Osteocyte (in vitro differentiated cells): ENCODE measurements around the gene SLC35E2B. TPM values are rescaled to one million over a fixed set of nuclear protein-coding genes. Genes with fewer than 3 reads are reported as not detected.
"Not testable (repeated sequence)": the region's sequence is repeated elsewhere in the genome, so short reads cannot be mapped to it uniquely, and the experiment has no call there.

Experiments used
- DNase-seq: peaks from one replicate; pipeline ENCODE4 v3.0.0; 2021; ENCODE audit warnings: mixed read lengths; ENCODE audit not compliant: unreplicated experiment; ENCODE audit errors: extremely low spot score
- H3K27ac Mint-ChIP-seq: one replicate; pipeline ENCODE4 v1.8.0; 2021; ENCODE audit warnings: mild to moderate bottlenecking, mixed read lengths; ENCODE audit not compliant: unreplicated experiment
- H3K27me3 Mint-ChIP-seq: one replicate; pipeline ENCODE4 v1.8.0; 2021; ENCODE audit warnings: mixed read lengths; ENCODE audit not compliant: unreplicated experiment
- H3K36me3 Mint-ChIP-seq: one replicate; pipeline ENCODE4 v1.8.0; 2021; ENCODE audit warnings: mixed read lengths; ENCODE audit not compliant: unreplicated experiment
- H3K4me1 Mint-ChIP-seq: one replicate; pipeline ENCODE4 v1.8.0; 2021; ENCODE audit warnings: mixed read lengths; ENCODE audit not compliant: unreplicated experiment
- H3K4me3 Mint-ChIP-seq: one replicate; pipeline ENCODE4 v1.8.0; 2021; ENCODE audit warnings: mild to moderate bottlenecking, moderate library complexity, mixed read lengths; ENCODE audit not compliant: unreplicated experiment
- H3K9me3 Mint-ChIP-seq: one replicate; pipeline ENCODE4 v1.8.0; 2021; ENCODE audit warnings: mixed read lengths; ENCODE audit not compliant: unreplicated experiment
- long read RNA-seq: library from polyadenylated mRNA; unstranded; transcript quantifications from one replicate; pipeline ENCODE4 v2.0.0, GENCODE V29; 2021
- total RNA-seq: library from RNA; stranded (reverse); gene quantifications from 2 replicates; pipeline ENCODE4 v1.2.1, GENCODE V29; 2021
- TF ChIP-seq, protein P1 (sequence below): fragments of 200-600 bp; sonication (generic); IDR thresholded peaks from 2 replicates; pipeline ENCODE4 v1.5.0; 2021; ENCODE audit warnings: antibody characterized with exemption, mild to moderate bottlenecking, moderate library complexity

Gene SLC35E2B
- total RNA-seq: 84.9 and 85.2 TPM in 2 replicates
- long read RNA-seq, full-length matches to known transcripts: 2 of 52 reads
- long read RNA-seq, partial matches to known transcripts: 0 of 52 reads
- long read RNA-seq, other reads (novel, unspliced or antisense): 50 of 52 reads

DNA sequence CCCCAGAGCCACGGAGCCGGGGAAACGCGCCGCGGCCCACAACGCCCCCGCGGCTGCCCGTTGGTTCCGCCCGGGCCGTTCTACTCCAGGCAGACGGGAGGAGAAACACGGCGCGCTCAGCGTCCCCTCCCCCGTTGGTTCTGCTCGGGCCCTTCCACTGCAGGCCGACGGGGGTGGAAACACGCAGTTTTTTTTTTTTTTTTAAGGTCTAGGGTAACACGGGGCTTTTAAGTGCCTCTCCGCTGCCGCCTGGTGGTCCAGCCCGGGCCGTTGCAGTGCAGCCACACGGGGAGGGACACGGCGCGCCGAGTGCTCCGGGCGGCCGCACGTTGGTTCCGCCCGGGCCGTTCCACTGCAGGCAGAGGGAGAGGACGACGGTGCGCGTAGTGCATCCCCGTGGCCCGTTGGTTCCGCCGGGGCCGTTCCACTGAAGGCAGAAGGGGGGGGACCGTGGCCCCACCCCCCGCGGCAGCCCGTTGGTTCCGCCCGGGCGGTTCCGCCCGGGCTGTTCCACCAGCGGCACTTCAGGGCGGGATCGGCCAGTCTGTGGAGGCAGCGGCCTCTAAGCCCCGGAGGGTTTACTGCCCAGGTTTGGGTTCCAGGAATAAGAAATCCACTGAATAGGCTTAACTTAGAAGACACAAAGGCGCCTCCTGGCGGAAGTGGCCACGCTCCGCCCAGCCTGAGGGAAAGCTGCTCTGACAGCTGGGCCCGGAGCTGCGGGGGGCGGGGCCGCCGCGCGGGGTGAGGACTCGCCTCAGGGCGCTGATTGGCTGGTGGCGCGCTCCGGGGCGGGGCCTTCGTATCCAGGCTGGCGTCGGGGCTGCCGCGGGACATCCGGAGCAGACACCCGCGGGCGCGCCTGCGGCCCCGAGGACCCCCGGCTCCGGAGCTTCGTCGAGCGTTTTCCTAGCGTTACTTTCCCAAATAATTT is at the start of gene SLC35E2B:
Gene SLC35E2B (minus strand): TSS at position 82 of the 934 bp plus-strand sequence. CDS start 16,096 bp downstream, outside the sequence.
- peak; percentile 97 for DNase-seq
- H3K4me1 Mint-ChIP-seq, H3K27me3 Mint-ChIP-seq, H3K36me3 Mint-ChIP-seq, H3K9me3 Mint-ChIP-seq: not testable (repeated sequence)
- H3K4me3 Mint-ChIP-seq: peak within 1 kb of the TSS; percentile 69
- H3K27ac Mint-ChIP-seq: peak within 1 kb of the TSS; percentile 83

DNA sequence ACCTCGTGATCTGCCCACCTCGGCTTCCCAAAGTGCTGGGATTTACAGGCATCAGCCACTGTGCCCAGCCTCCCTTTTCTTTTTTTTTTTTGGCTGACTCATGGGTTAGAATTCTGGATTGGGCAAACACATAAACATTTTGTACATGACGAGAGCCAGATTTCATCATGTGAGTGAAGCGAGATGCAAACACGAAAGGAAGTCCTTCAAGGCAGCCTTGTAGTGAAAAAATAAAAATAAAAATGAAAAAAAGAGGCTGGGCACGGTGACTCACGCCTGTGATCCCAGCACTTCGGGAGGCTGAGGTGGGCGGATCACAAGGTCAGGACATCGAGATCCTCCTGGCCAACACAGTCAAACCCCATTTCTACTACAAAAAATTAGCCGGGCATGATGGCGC is 48.4 kb upstream of the SLC35E2B start:
- H3K27ac Mint-ChIP-seq: peak overlapping the region; percentile 89
- peak; percentile 57 for DNase-seq

DNA sequence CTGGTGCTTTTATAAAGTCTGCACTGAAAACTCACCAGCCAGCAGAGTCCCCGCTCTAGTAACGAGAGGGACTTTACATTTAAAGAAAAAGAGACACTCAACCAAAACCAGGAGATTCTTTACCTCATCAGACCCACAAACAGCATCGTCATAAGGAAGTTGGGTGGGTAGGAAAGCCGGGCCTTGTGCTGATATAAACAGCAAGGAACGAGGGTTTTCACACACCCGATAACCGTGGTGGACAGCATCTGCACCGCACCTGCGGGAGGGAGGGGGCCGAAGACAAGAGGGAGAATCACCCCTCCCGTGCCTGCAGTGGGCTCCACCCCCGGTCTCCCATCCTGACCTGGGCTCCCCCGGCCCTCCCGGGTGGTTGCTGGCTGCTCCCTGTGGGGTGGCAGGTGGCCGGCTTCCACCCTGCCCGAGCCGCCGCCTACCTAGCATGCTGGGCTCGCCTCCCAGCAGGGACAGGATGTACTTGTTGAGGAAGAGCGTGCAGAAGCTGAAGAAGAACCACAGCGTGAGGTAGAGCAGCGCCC is 46.3 kb upstream of the SLC35E2B start:
- H3K27ac Mint-ChIP-seq, H3K9me3 Mint-ChIP-seq, H3K27me3 Mint-ChIP-seq, H3K4me1 Mint-ChIP-seq, DNase-seq, H3K4me3 Mint-ChIP-seq, H3K36me3 Mint-ChIP-seq: not testable (repeated sequence)

More for the DNA sequence above, 48.4 kb upstream of the SLC35E2B start:
- H3K36me3 Mint-ChIP-seq, H3K9me3 Mint-ChIP-seq, H3K27me3 Mint-ChIP-seq, H3K4me1 Mint-ChIP-seq: not testable (repeated sequence)
- H3K4me3 Mint-ChIP-seq: peak overlapping the region; percentile 18

DNA sequence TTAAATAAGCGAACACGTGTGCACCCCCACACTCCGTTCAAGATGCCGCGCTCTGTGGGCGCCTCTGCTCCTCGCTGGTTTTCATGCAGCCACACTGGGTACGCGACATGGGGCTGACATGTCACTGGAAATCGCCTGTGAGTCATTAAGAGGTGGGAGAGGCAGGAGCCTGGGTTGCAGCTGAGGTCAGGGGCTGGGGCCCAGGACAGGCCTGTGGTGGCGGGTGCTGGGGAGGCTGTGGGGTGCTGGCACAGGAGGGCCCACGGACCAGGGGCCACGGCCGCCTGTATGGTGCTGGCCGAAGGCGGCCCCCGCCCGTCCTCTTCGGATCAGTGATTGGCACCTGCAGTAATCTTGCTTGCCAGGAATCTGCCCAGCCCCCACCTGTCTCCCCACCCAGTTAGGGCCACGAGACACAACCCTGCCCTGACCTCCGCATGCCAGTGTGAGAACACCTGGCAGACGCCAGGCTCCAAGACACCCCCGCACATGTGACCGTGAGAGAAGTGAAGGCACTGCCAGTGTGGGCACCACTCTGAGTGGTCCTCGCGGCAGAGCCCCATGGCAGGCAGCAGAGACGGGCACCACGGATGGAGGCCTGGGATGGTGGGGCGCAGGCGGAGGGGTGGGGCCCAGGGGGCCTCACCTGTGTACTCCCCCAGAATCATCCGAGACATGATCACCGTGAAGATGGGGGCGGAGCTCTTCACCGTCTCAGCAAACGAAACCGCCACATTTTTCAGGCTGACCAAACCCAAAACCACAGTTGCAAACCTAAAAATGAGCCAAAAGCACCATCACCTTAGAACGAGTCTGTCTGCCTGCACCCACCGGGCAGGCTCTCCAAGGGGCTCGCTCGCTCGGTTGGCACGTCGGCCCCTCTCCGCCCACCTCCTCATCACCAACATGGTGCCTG is 45.3 kb upstream of the SLC35E2B start:
- DNase-seq: peak; percentile 83
- H3K4me3 Mint-ChIP-seq, H3K4me1 Mint-ChIP-seq, H3K27me3 Mint-ChIP-seq, H3K36me3 Mint-ChIP-seq, H3K9me3 Mint-ChIP-seq, H3K27ac Mint-ChIP-seq: not testable (repeated sequence)

DNA sequence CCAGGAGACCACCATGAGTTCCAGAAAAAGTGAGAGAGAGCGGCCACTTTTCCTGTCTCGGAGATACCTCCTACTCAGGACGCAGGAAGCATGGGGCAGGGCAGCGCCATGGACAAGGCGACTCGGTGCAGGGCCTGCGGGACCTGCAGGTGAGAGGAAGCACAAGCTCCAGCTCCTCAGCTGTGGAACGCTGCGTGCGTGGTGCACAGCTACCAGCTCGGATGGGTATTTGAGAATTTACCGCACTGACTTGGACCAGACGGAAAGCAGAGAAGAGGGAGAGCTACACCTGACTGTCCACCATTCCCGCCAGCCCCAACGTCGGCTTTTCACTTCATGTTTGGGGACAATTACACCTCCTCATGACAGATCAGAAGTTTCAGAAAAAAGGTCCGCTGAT is 39.8 kb upstream of the SLC35E2B start:
- Mint-ChIP-seq H3K27me3 (no peaks in the 10 kb centered on the region), H3K36me3 (peaks cover 20% of the 10 kb centered on the region), H3K4me1 (peaks cover 6% of the 10 kb centered on the region), H3K9me3 (no peaks in the 10 kb centered on the region), H3K4me3 (no peak overlapping the region), H3K27ac (no peak overlapping the region)
- TF ChIP-seq, protein P1, sequence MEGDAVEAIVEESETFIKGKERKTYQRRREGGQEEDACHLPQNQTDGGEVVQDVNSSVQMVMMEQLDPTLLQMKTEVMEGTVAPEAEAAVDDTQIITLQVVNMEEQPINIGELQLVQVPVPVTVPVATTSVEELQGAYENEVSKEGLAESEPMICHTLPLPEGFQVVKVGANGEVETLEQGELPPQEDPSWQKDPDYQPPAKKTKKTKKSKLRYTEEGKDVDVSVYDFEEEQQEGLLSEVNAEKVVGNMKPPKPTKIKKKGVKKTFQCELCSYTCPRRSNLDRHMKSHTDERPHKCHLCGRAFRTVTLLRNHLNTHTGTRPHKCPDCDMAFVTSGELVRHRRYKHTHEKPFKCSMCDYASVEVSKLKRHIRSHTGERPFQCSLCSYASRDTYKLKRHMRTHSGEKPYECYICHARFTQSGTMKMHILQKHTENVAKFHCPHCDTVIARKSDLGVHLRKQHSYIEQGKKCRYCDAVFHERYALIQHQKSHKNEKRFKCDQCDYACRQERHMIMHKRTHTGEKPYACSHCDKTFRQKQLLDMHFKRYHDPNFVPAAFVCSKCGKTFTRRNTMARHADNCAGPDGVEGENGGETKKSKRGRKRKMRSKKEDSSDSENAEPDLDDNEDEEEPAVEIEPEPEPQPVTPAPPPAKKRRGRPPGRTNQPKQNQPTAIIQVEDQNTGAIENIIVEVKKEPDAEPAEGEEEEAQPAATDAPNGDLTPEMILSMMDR: no peak
- peak; percentile 65 for DNase-seq

DNA sequence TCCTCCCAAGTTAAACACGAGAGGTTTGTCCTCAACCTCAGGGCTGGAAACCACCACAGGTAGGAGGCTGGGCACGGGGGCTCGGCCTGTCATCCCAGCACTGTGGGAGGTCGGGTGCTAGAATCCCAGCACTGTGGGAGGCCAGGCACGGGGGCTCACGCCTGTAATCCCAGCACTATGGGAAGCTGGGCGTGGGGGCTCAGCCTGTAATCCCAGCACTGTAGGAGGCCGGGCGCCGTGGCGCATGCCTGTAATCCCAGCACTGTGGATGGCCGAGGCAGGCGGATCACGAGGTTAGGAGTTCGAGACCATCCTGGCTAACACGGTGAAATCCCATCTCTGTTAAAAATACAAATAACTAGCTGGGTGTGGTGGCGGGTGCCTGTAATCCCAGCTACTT is 38.3 kb upstream of the SLC35E2B start:
- H3K27me3 Mint-ChIP-seq: no peaks in the 10 kb centered on the region
- no peaks in the 10 kb centered on the region for H3K9me3 Mint-ChIP-seq
- TF ChIP-seq, protein P1: no peak
- peak; percentile 67 for DNase-seq
- H3K27ac Mint-ChIP-seq: no peak overlapping the region
- peaks cover 18% of the 10 kb centered on the region for H3K36me3 Mint-ChIP-seq
- H3K4me3 Mint-ChIP-seq: no peak overlapping the region
- H3K4me1 Mint-ChIP-seq: peaks cover 6% of the 10 kb centered on the region

DNA sequence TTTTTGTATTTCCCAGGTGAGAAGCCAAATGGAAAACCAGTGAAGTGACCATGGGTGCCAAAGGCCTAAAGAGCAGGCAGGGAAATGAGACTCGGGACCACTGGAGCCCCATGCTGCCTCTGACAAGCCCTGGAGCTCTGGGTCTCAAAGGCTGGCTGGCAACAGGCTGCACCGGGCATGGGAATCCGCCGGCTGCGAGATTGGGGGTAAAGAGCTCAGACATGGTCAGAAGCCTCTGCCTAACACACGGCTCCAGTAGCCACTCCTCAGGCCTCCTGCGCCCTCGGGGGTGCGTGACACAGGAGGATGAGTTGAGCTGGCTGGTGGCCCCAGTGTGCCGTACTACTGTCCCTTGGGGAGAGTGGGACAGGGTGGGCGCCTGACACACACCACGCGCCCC is 37.6 kb upstream of the SLC35E2B start:
- DNase-seq, H3K4me1 Mint-ChIP-seq, H3K4me3 Mint-ChIP-seq, H3K27ac Mint-ChIP-seq, H3K27me3 Mint-ChIP-seq, H3K9me3 Mint-ChIP-seq: not testable (repeated sequence)
- H3K36me3 Mint-ChIP-seq: peaks cover 16% of the 10 kb centered on the region

DNA sequence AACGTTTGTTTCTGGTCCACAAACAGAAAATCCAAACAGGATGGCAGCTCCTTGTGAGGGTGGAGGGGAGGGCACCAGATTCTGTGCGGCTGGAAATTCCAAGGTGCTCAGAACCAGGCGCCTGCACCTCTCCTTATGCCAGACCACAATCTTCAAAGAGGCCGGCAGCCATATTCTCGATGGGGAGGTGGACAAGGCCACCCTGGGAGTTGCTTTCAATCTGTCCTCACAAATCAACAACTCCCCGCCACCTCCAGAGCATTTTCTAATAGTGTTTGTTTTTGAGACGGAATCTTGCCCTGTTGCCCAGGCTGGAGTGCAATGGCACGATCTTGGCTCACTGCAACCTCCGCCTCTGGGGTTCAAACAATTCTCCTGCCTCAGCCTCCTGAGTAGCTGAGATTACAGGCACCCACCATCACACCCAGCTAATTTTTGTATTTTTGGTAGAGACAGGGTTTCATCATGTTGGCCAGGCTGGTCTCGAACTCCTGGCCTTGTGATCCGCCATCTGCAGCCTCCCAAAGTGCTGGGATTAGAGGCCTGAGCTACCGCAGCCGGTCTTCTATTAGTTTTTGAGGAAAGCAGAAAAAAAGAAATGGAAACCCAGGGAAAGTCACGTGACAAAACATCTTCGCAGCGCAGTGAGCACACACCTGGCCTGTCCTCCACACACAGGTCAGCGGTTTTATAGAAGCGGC is 36.7 kb upstream of the SLC35E2B start:
- not testable (repeated sequence) for H3K9me3 Mint-ChIP-seq, H3K4me3 Mint-ChIP-seq, H3K4me1 Mint-ChIP-seq, H3K27me3 Mint-ChIP-seq, DNase-seq
- peaks cover 16% of the 10 kb centered on the region for H3K36me3 Mint-ChIP-seq
- H3K27ac Mint-ChIP-seq: peak overlapping the region; percentile 83

DNA sequence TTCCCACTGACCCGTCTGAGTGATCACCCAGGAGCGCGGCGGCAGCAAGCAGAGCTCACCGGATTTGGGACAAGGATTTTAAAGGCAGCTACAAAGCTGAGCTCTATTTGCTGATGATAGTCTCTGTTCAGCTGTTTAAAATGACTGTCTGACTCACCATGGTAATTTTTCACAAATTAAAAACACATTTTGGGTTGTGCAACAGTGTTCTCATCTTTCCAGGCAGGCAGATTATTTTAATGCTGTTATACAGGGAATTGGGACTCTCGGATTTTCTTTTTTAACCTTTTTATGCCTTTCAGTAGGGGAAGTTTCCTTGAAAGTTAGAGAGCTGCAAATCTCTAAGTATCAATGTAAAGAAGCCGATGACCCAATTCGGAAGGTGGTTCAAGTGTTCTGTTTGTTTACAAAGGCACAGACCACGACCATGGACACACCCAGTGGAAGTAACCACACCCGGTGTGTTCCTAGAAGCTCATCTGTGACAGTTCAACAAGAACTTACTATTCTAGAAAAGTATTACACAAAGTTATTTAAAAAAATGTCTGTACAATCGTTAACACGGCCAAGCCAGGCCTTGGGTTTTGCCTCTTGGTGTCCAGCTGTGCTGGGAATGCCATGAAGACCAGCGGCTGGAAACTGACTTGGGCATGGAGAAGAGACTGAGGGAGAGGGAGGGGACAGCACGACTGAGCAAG is 35.9 kb upstream of the SLC35E2B start:
- not testable (repeated sequence) for DNase-seq, H3K9me3 Mint-ChIP-seq, H3K27me3 Mint-ChIP-seq, H3K4me1 Mint-ChIP-seq, H3K4me3 Mint-ChIP-seq
- Mint-ChIP-seq H3K36me3 (peaks cover 13% of the 10 kb centered on the region), H3K27ac (peak overlapping the region; percentile 83)
